HG03139 (cell line): Measurements from ENCODE around the gene ATP5PD.
A peak's percentile ranks its signal among the peaks of the same experiment; 100 is the strongest.
"Not testable (repeated sequence)": the region's sequence is repeated elsewhere in the genome, so short reads cannot be mapped to it uniquely, and the experiment has no call there.

ENCODE experiments used
- ATAC-seq: cut with Tn5 transposase; IDR thresholded peaks from one replicate; pipeline ENCODE4 v1.9.1; 2021; ENCODE audit not compliant: unreplicated experiment

The ATP5PD gene

DNA sequence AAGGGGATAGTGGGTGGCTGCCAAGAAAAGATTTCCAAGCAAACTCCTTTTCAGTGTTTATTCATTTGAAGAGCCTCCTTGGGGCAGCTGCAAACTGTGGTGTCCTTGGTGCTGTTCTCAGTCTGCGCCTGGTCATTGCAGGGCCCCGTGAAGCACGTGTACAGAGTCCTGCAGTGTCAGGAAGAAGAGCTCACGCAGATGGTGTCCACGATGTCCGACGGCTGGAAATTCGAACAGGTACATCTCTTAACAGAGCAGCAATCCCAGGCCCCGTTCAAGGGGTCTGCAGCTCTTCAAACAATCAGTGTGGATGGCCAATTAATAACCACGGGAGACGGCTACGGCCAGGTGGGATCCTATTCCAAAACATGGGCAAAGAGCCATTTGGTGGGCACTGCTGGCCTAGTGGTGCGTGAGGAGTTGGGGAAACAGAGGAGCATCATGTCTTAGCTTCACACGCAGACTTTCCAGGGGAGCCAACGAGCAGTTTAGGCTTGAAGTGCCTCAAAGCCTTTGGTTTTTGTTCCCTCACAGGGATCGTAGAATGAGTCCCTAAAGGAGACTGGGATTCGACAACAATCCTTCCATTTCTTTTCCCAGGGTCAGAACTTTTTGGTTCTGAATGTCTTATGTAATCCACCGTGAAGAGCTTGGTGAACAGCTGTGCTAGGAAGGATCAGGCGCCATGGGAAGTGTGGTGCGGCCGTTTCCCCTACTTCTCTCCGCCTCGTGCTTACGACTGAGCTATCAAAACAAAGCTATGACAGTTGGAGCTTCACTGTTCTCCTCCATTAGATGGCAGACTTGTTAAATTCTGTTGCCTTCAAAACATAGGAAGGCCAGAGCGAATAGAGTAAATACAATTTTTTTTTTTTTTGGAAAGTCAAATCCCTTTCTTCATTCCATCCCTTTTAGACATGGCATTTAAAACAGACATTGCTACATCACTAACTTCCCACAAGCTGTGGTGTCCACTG is 12.9 kb upstream of the ATP5PD start:
- ATAC-seq: no peak

DNA sequence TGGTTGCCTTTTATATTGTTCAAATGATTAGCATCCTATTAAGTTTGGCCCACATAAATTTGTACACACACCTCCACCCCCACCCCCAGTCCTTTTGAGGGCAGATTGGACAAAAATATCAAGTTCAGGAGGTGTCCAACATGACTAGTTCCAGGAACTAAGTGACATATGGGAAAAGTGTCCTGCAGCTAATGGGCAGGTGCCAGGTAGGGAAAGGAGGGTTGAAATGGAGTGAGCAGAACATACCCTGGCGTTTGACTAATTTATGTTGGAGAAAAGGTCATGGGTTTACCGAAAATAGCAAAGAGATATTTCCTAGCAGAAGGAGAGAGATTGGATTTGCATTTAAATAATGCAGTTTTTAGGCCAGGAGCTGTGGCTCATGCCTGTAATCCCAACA is 5.2 kb upstream of the ATP5PD start:
- ATAC-seq: no peak

DNA sequence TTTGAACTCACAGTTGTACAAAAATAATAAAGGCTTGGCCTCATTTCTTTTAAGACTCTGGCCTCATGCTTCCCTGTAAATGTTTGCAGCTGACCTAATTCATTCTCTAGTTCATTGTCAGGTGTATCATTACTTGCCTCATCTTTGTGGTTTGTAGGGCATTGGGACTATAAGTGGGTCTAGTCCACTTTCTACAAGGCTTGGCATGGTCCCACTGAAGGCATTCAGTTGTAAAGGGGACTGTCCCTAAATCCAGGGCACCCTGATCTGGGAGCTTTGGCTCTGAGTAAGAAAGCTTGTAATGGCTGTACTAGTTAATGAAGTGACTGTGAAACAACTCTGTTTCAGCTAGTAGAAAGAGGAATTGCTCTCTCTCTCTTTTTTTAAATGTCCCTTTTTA is 2.9 kb upstream of the ATP5PD start:
- no peak for ATAC-seq

DNA sequence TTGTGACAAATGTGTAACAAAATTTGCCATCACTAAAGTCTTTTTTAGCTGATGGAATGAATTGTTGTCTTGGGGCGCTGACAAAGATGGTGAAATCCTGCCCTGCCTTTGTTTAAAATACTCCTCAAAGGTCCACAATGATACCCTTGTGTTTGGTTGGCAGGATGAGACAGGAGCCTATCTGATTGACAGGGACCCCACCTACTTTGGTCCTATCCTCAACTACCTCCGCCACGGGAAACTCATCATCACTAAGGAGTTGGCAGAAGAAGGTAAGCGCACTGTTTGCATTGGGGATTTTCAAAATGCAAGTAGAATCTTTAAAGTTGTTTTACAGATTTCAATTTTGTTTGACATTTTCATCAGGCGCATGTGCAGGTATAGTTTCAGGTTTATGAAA is 2.3 kb upstream of the ATP5PD start:
- no peak for ATAC-seq

DNA sequence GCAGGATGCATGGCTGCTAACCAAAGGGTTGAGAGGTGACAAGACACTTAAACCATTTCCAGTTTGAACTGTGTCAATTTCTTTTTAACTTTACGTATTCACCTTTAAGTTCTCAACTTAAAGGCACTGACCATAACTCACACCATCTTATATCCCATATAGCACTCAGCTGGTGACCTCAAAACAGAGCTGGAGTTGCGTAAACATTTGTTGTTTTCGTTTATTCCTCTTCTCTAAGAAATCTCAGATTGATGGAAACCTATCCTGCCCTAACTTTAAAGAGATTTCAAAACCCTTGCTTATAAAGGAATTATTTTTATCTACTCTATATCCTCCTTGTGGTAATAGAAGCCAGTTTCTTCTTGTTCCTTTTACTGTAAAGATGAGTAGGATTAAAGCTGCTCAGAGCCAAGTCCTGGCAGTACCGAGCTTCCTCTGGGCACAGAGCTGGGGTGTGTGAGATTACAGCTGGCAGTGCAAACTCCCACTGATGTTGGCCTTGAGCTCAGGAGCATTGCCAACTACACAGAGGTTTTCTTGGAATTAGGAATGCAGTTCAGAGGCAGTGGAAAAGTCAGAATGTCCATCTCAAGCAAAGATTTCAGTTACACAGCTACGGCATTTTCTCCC is 1.6 kb upstream of the ATP5PD start:
- no peak for ATAC-seq

DNA sequence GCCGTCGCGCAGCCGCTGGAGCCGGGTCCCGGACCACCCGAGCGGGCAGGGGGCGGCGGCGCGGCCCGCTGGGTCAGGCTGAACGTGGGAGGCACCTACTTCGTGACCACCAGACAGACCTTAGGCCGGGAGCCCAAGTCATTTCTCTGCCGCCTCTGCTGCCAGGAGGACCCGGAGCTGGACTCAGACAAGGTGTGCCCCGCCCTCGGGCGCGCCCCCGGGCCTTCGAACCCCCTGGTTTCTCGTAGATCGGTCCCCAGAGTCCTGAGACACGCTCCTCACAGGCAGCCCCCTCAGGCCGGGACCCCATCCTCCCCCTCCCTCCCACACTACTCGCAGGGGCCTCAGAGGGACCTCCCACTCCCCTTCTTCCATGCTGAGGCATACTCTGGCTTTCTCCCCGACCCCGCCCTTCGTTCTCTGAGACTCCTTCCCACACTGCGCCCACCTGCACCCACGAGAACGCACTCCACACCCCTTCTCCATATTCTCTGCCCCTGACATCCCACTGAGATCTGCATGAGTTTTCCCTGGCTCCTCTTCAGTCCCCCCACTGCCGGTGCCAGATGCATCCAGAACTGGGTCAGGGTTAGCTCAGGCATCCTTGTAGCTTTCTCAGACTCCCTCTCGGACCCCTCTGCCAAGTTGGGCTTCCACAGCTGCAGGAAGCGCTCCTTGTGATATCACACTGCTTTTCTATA is 779 bp upstream of the ATP5PD start:
- peak; percentile 6 for ATAC-seq

DNA sequence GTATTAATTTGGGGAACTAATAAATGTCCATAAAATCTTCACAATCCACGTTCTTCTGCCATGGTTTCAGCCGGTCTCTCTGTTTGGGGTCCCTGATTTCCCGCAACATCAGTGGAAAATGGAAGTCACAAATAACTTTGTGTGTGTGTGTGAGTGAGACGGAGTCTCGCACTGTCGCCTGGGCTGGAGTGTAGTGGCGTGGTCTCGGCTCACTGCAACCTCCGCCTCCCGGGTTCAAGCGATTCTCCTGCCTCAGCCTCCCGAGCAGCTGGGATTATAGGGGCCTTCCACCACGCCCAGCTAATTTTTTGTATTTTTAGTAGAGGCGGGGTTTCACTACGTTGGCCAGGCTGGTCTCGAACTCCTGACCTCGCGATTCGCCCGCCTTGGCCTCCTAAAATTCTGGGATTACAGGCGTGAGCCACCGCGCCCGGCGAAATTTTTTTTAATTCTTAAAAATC is 793 bp downstream of the ATP5PD start:
- ATAC-seq: not testable (repeated sequence)

DNA sequence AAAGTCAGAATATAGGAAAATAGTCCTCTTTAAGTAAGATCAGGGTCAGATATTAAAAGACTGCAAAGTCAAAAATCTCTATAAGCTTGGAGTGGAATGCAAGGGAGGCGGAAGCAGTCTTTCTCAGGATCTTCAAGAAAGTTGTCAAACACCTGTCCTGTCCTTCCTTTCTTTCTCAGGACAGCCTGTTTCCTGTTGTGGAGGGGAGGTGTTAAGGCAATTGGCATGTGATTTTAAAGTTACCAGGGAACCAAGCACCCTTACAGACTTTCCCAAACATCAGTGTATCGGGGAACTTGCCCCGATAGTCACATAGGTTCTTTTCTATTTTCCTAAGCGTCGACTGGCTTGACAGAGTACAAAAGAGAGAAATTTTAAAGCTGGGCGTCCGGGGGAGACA is 2.1 kb downstream of the ATP5PD start:
- ATAC-seq: no peak

DNA sequence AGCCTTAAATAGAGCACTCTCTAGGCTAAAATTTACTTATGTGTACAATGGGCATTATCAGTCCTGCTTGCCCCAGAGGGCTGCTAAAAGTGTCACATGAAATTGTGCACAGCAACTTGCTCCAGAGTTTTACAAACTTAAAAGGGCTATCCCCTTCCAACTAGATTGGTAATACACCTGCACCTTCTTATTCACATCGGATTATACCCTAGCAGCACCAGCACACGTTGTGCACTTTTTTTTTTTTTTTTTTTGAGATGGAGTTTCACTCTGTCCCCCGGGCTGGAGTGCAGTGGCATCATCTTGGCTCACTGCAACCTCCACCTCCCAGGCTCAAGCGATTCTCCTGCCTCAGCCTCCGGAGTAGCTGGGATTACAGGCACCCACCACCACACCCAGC is 3.0 kb downstream of the ATP5PD start:
- not testable (repeated sequence) for ATAC-seq

DNA sequence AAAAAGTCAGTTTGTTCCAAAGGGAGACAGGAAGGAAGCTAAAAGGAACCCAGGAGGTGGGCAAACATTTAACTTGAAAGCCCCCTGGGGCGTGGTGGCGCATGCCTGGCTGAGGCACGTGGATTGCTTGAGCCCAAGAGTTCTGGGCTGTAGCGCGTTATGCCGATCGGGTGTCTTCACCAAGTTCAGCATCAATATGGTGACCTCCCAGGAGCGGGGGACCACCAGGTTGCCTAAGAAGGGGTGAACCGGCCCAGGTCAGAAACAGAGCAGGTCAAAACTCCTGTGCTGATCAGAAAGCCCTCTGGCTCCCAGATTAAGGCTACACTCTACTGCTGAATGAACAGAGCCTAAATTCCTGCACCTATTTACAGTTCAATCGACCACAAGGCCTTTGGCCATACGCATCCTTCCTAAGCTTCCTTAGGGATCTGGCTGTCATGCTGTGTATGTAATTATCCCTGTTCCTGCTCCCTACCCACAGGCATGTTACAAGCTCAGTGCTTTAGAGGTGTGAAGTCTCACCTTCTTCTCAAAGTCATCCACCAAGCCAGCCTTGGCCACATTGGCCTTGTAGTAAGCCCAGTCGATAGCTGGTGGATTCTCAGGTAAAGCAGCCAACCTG is 5.0 kb downstream of the ATP5PD start:
- no peak for ATAC-seq

DNA sequence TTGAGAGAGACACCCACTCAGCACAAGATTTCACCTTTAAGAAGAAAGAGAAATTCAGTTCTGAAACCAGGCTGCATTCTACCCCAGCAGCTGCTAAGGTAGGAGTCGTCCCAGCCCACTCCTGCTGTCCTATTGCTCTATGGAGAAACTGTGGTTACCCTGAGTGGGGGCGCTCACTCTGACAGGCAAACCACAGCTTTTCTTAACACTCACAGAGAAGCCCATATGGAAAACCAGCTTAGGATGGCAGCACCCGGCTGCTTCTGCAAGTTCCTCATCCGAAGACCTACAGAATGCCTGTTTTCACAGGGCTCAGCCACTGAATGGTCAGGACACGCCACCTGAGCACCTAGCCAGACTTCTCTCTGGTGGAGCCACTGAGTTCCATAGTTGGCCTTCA is 7.5 kb downstream of the ATP5PD start:
- ATAC-seq: no peak

DNA sequence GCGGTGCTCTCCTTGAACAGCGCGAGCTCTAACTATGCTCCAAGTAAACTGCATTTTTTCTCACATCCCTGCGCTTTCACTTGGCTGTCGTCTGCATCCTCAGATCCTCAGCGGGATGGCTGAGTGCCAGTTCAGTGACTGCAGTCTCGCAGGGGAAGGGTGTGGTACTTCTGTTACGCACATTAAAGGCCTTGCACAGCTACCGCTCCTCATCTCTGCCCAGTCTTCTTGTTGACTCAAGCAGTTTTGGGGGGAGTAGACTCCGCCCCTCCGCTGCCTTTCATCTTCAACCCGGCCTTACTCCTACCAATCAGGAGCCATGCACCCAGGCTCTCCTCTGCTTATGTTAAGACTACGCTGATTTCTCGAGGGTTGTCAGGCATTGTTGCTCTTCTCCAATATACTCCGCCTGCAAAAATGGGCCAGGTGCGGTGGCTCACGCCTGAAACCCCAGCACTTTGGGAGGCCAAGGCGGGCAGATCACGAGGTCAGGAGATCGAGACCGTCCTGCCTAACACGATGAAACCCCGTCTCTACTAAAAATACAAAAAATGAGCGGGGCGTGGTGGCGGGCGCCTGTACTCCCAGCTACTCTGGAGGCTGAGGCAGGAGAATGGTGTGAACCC is 10.0 kb downstream of the ATP5PD start:
- ATAC-seq: no peak

DNA sequence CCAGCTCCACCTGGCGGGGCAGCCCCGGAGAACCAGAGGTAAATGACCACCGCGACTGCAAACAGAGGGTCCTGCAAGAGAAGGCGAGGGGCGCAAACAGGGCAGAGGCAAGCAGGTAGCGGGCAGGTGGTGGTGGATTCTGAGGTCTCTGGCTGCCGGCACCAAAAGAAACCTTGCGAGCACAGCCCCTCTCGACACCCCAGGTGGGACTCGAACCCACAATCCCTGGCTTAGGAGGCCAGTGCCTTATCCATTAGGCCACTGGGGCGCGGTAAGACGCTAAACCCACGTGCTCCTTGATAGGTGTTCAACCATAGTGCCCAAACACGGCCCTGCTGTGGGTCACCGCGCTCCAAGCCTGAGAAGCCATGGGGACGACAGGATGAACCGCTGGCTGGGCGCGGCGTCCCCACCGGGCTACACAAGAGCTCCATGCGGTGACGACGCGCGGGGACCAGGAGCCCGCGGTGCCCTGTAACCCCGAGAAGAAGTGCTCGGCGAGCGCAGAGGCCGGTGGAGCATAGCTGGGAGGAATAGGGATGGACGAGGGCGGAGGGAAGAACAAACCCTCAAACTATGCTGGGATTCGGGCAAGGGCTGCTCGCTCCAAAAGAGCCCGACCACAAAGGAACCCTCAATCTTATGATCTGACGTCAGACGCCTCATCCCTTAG is 12.4 kb downstream of the ATP5PD start:
- ATAC-seq: peak; percentile 57

DNA sequence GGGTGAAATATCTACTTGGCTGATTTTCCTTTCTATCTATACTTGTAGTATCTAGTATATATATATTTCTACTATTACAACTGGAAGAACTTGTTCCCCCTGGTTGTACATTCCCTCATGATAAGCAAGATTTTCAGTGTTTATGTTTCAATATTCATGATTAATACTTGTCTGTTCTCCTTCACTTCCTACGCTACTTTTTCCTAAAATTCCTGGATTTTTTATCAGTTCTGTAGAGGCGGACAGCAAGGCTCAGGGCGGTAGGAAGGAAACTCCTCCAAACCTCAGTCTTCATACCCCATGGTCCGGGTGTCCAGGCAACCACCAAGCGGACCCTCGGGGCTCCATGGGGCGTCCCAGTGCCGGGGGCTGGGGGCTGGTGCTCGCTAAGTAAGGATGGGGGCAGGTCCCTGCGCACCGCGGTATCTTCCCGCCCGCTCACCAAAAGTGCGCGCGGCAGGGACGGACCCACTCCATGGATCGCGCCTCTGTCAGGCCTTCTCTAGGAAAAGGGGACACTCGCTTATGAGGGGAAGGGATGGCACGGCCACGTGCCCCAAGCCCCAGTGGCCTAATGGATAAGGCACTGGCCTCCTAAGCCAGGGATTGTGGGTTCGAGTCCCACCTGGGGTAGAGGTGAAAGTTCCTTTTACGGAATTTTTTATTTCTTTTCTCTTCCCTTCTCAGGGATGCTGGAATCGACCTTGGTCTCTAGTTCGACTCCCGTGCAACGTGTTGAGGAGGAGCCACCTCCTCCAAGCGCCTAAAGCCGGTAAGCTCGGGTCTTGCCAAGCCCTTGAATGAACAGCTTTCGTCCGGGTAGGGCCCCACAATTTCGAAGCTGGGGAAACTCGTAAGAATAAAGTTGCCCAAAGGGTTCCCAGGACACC is 13.2 kb downstream of the ATP5PD start:
- ATAC-seq: peak; percentile 33

DNA sequence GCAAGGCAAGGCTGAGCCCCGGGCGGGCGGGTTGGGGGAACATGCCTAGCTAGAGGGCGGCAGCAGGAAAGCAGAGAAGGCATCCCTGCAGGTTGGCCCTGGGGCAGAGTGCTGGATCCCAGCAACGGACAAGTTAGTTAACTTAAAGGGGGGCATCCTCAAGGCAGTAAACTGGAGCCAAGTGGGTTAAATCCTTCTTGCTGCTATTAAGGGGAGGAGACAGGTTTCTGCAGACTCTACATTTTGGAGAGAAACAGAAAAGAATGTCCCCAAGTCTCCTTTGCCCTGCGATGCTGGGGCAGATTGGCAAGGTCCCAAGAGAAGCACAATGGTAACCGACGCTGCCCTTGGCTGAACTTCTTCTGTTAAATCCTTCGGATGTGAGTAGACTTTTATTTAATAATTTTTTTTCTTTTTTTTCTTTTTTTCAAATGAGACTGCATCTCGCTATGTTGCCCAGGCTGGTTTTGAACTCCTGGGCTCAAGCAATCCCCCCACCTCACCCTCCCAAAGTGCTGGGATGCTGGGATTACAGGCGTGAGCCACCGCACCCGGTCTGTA is 14.0 kb downstream of the ATP5PD start:
- ATAC-seq: no peak

DNA sequence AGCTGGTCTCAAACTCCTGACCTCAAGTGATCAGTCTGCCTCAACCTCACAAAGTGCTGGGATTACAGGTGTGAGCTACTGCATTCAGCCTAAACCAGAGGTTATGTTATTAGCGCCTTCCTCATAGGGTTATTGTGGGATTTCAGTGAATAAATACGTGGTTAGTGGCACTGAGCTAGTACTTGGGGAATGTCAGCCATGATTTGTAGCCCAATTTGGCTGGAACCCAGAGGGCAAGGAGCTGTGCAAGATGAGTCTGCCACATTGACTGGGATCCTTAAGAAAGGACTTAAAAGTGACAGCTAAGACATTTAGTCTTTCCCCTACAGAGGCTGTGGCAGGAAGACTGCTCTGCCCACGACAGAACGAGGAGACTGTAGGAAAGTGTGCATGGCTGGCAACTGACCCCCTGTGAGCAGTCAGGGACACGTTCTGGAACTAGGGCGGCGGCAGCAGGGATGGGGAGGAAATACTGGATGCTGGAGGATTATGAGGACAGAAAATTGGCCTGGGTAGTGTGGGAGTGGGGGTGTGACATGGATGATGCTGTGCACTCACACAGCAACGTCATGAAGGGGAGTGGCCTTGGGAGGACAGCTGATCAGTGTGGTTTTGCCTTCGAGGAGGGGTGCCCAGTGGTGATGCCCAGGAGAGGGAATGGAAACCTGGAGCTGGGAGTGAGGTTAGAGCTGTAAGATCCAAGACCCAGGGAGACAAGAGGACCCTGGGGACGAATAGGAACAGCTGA is 14.6 kb downstream of the ATP5PD start:
- ATAC-seq: no peak

DNA sequence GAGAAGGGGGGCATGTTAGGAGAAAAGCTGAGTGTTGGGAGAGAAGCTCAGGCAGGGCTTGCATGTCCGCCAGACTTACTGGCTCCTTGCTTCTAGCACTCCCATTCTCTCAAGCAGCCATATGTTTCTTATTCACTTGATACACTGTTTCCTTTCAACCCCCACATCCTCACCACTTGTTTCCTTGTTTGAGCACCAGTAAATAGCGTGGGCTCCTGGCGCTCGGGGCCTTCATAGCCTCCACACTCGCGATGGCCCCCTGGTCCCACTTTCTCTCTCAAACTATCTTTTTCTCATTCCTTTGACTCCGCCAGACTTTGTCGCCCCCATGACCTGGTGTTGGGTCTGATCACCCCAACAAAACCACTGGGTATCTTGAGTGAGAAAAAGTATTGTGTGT is 16.6 kb downstream of the ATP5PD start:
- ATAC-seq: no peak

DNA sequence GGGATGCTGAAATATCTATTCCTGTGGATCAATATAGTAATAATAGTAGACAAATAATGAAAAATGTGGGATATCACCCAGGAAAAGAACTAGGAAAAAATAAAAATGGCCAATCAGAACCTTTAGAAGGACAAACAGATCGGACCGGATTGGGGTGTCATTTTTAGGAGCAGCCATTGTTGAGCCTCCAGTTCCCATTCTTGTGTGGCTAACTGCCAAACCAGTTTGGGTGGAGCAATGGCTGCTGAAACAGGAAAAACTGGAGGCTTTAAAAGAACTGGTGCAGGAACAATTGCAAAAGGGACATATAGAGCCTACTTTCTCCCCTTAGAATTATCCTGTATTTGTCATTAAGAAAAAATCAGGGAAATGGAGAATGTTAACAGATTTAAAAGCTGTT is 20.1 kb downstream of the ATP5PD start:
- ATAC-seq: not testable (repeated sequence)
